K562 (cell line): ENCODE results near the gene PRC1. TPM values are rescaled to one million over a fixed set of nuclear protein-coding genes. Genes with fewer than 3 reads are reported as not detected.

ENCODE experiments used
- ATAC-seq: fragments of 200-7000 bp; cut with Tn5 transposase; 3 replicates; pipeline ENCODE4 v1.9.1; 2020; ENCODE audit warnings: moderate library complexity
- BruUV-seq: library from RNA; stranded (reverse); fragments of 400-500 nt; replicated peaks from 2 replicates; lab custom pipeline; 2021; lab: Mats Ljungman, UMichigan
- CTCF ChIA-PET: fragments of 300-600 bp; formaldehyde crosslinking; extraction: SDS; loops from one replicate; lab custom pipeline; 2021; ENCODE audit warnings: low intra/inter-chr PET ratio; lab: Yijun Ruan, JAX
- POLR2A ChIA-PET: fragments of 300-600, 350-650 bp; sonication (Branson Sonifier 250); formaldehyde crosslinking; extraction: SDS; loops from one replicate; lab custom pipeline; 2021; ENCODE audit warnings: antibody characterized with exemption, inconsistent platforms; lab: Yijun Ruan, JAX
- DNase-seq, 4 experiments: peaks; one replicate each; pipeline versions ENCODE4 v3.0.0 to v3.0.0-alpha.2; 2011 to 2018; ENCODE audit warnings: low spot score in 3 of 4, mixed read lengths in 3 of 4; ENCODE audit errors: extremely low read depth in 1 of 4
- FAIRE-seq: peaks from 2 replicates; lab custom pipeline; 2011; peaks lifted over from hg19 to GRCh38; lab: Jason Lieb, UNC
- H2AFZ ChIP-seq: 2 replicates; pipeline ENCODE4 v1.6.0; 2011; ENCODE audit warnings: low read depth, low read length, control low read depth, inconsistent platforms
- H3K27ac ChIP-seq: fragments of 200-600 bp; 3 replicates; pipeline ENCODE4 v1.8.0; 2011; ENCODE audit warnings: low read depth, mild to moderate bottlenecking, control low read depth, inconsistent platforms, low read length, moderate library complexity, mixed read lengths; ENCODE audit errors: extremely low read depth
- H3K27me3 ChIP-seq, 2 experiments: fragments of 300-600 bp in 1 of 2; 2 replicates in 1 of 2; 3 replicates in 1 of 2; pipeline versions ENCODE4 v1.6.0 to v1.8.0; 2011; ENCODE audit warnings: inconsistent platforms in 2 of 2, low read length in 2 of 2, mild to moderate bottlenecking in 1 of 2, mixed read lengths in 1 of 2, moderate library complexity in 1 of 2; ENCODE audit not compliant: control insufficient read depth in 2 of 2, insufficient read depth in 2 of 2
- H3K36me3 ChIP-seq: fragments of 300-600 bp; 3 replicates; pipeline ENCODE4 v1.8.0; 2011; ENCODE audit warnings: mild to moderate bottlenecking, low read length, inconsistent platforms; ENCODE audit not compliant: control insufficient read depth, insufficient read depth
- H3K4me1 ChIP-seq, 2 experiments: fragments of 200-600 bp in 1 of 2; replicated peaks in 1 of 2; 2 replicates in 1 of 2; 3 replicates in 1 of 2; pipeline versions ENCODE4 v1.5.1 to v1.8.0; 2011; ENCODE audit warnings: inconsistent platforms in 2 of 2, low read length in 2 of 2, mild to moderate bottlenecking in 1 of 2, mixed read lengths in 1 of 2, moderate library complexity in 1 of 2; ENCODE audit not compliant: control insufficient read depth in 2 of 2, insufficient read depth in 2 of 2
- H3K4me2 ChIP-seq: 2 replicates; pipeline ENCODE4 v1.6.1; 2011; ENCODE audit warnings: low read length, control low read depth, inconsistent platforms, mixed read lengths; ENCODE audit not compliant: insufficient read depth
- H3K4me3 ChIP-seq: fragments of 200-600 bp; sonication (generic), shearing (Covaris generic); 2 replicates; pipeline ENCODE4 v1.5.1; 2016; ENCODE audit warnings: control low read depth, inconsistent platforms
- H3K79me2 ChIP-seq: fragments of 200-600 bp; 3 replicates; pipeline ENCODE4 v1.8.0; 2011; ENCODE audit warnings: low read length, inconsistent platforms; ENCODE audit not compliant: control insufficient read depth, insufficient read depth
- H3K9ac ChIP-seq, 2 experiments: 2 replicates each; pipeline versions ENCODE4 v1.6.0 to v1.6.1; 2011; ENCODE audit warnings: low read depth in 2 of 2, low read length in 2 of 2, control low read depth in 1 of 2, inconsistent platforms in 1 of 2, mild to moderate bottlenecking in 1 of 2, mixed read lengths in 1 of 2; ENCODE audit not compliant: insufficient read depth in 1 of 2
- H3K9me1 ChIP-seq: one replicate; pipeline ENCODE4 v1.6.0; 2011; ENCODE audit warnings: inconsistent platforms, mild to moderate bottlenecking, low read length, moderate library complexity; ENCODE audit not compliant: control insufficient read depth, insufficient read depth
- H3K9me3 ChIP-seq: replicated peaks from 2 replicates; pipeline ENCODE4 v1.5.1; 2011; ENCODE audit warnings: low read depth, low read length, inconsistent platforms; ENCODE audit not compliant: control insufficient read depth, insufficient read depth
- H4K20me1 ChIP-seq: replicated peaks from 2 replicates; pipeline ENCODE4 v1.6.1; 2011; ENCODE audit warnings: low read length, inconsistent platforms, mixed read lengths; ENCODE audit not compliant: control insufficient read depth, insufficient read depth
- C11orf30 ChIP-seq: fragments of 450-650 bp; IDR thresholded peaks from 2 replicates; pipeline ENCODE4 v1.6.1; 2016; ENCODE audit warnings: low read depth, mild to moderate bottlenecking
- GATA2 ChIP-seq: sonication (generic); formaldehyde crosslinking; IDR thresholded peaks from 2 replicates; pipeline ENCODE4 v1.4.0; 2020; ENCODE audit warnings: mild to moderate bottlenecking, missing genetic modification reagents
- MAFG ChIP-seq: fragments of 450-650 bp; conservative IDR thresholded peaks from 2 replicates; pipeline ENCODE4 v1.6.1; 2016; ENCODE audit warnings: missing genetic modification characterization, missing compliant biosample characterization
- MECOM ChIP-seq: fragments of 250-450 bp; sonication (Bioruptor Pico); IDR thresholded peaks from 2 replicates; pipeline ENCODE4 v1.8.0; 2022; ENCODE audit warnings: inconsistent platforms
- ZFX ChIP-seq: sonication (generic); formaldehyde crosslinking; IDR thresholded peaks from 2 replicates; pipeline ENCODE4 v1.8.0; 2022; ENCODE audit warnings: mild to moderate bottlenecking, missing genetic modification reagents, moderate library complexity
- ZNF316 ChIP-seq: fragments of 450-650 bp; IDR thresholded peaks from 2 replicates; pipeline ENCODE4 v1.6.1; 2016
- ZNF551 ChIP-seq: fragments of 250-450 bp; sonication (Bioruptor Pico); IDR thresholded peaks from 2 replicates; pipeline ENCODE4 v1.5.0; 2021; ENCODE audit warnings: mild to moderate bottlenecking, moderate library complexity
- WGBS: fragments of 100-300 bp; shearing (Covaris generic); methylation state at CpG from one replicate; pipeline ENCODE4 v1.1.6; 2016; ENCODE audit warnings: low coverage, mixed read lengths; ENCODE audit not compliant: insufficient coverage; ENCODE audit errors: missing lambda C conversion rate; 5-methylcytosine and 5-hydroxymethylcytosine counted together
- in situ Hi-C: fragments of 300-500 bp; cut with MboI; formaldehyde crosslinking; loops from 4 replicates; pipeline ENCODE4 v1.15.0; 2018; ENCODE audit warnings: inconsistent platforms, mixed read lengths
- intact Hi-C: fragments of 100-400 bp; cut with micrococcal nuclease; formaldehyde crosslinking; loops from 2 replicates; pipeline ENCODE4 v1.14.2; 2022
- polyA plus RNA-seq, 8 experiments: library from polyadenylated mRNA; depleted of rRNA in 4 of 8; stranded (reverse) in 5 of 8; unstranded in 3 of 8; fragments of >200 nt; fragmentation: Nextera tagmentation in 2 of 8; fragmentation: Illumina TruSeq in 1 of 8; extraction: Ambion mirVana in 2 of 8; extraction: Trizol in 1 of 8; gene quantifications; 2 replicates each; pipeline versions ENCODE4 v1.2.1 to v1.2.3, GENCODE V29; 2011 to 2014; ENCODE audit warnings: inconsistent platforms in 1 of 8, missing spikeins in 1 of 8
- total RNA-seq, 7 experiments: library from RNA; depleted of rRNA in 6 of 7; stranded (reverse); fragments of >200 nt in 6 of 7; fragmentation: Illumina TruSeq in 2 of 7; extraction: Trizol in 2 of 7; gene quantifications; 2 replicates each; pipeline versions ENCODE4 v1.2.1 to v1.2.3, GENCODE V29; 2011 to 2021; ENCODE audit warnings: low replicate concordance in 1 of 7
- TF ChIP-seq, protein P1 (sequence below): fragments of 200-800 bp; sonication (Bioruptor generic); IDR thresholded peaks from 2 replicates; pipeline ENCODE4 v1.6.1; 2017; ENCODE audit warnings: missing genetic modification characterization, missing compliant biosample characterization

The PRC1 gene
- total and polyA plus RNA-seq, 9 of the 15 experiments (the other 6 are each of a cell fraction or from before 2014, with no cell fraction given) = 156 to 391 (median 240) TPM

DNA sequence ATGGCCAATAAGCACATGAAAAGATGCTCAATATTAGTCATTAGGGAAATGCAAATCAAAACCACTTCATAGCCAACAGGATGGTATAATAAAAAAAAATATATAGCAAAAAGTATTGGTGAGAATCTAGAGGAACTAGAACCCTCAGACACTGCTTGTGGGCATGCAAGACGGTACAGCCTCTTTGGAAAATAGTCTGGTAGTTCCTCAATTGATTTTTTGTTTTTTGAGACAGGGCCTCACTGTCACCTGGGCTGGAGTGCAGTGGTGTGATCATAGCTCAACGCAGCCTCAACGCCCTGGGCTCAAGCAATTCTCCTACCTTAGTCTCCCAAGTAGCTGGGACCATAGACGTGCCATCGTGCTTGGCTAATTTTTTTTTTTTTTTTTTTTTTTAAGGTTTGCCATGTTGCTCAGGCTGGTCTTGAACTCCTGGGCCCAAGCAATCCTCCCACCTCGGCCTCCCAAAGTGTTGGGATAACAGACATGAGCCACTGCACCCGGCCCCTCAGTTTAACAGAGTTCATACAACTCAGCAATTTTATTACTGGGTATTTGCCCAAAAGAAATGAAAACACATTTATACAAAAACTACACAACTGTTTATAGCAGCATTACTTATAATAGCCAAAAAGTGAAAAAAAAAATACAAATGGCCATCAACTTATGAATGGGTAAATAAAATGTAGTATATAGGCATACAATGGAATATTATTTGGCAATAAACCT lies 5.1 kb downstream of the PRC1 start:
- peaks cover 100% of the 10 kb centered on the region for H3K79me2 ChIP-seq
- H3K27me3 ChIP-seq = no peaks in the 10 kb centered on the region
- TF ChIP-seq ZNF316 (peak; percentile 84), ZFX (0 out of 2 replicates have a peak, but pooled peaks have one; percentile 14), ZNF551 (CRISPR knock-in tag) (no peak), MAFG (peak; percentile 44; the same call in 1 of the 2 replicates), GATA2 (CRISPR knock-in tag) (no peak), C11orf30 (peak; percentile 74), MECOM (CRISPR knock-in tag) (no peak)
- TF ChIP-seq, protein P1, sequence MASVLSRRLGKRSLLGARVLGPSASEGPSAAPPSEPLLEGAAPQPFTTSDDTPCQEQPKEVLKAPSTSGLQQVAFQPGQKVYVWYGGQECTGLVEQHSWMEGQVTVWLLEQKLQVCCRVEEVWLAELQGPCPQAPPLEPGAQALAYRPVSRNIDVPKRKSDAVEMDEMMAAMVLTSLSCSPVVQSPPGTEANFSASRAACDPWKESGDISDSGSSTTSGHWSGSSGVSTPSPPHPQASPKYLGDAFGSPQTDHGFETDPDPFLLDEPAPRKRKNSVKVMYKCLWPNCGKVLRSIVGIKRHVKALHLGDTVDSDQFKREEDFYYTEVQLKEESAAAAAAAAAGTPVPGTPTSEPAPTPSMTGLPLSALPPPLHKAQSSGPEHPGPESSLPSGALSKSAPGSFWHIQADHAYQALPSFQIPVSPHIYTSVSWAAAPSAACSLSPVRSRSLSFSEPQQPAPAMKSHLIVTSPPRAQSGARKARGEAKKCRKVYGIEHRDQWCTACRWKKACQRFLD = no peak
- no peak overlapping the region for H2AFZ ChIP-seq
- H3K36me3 ChIP-seq = peaks cover 26% of the 10 kb centered on the region; the same call in 2 of the 3 replicates
- H3K4me2 ChIP-seq = peak overlapping the region; percentile 48; the same call in 1 of the 2 replicates
- H3K9ac ChIP-seq = peak overlapping the region; percentile 2 to 85; a peak in 1 of 4 replicates
- in situ Hi-C loops (no loop called here), intact Hi-C loops (no loop called here)
- DNase-seq (no peak), ATAC-seq (peak; percentile 8; the same call in 2 of the 3 replicates), FAIRE-seq (no peak)
- no peak overlapping the region for H3K4me3 ChIP-seq
- 16% methylated on average over 7 of the region's 7 CpGs for WGBS
- H3K4me1 ChIP-seq = peaks cover 28 to 34% of the 10 kb centered on the region in 2 experiments; a peak in 4 of 5 replicates
- no peaks in the 10 kb centered on the region for H3K9me1 ChIP-seq
- no peaks in the 10 kb centered on the region for H3K9me3 ChIP-seq
- ChIA-PET CTCF (no interaction called here), POLR2A (interaction anchor here (0.6 to 5.6 kb wide), 9 partner anchors 10 to 1160 kb away, joined by 3 to 51 read pairs (median 3); partner anchors contain the start of gene VPS33B)
- no TSS peak for BruUV-seq
- peaks cover 9% of the 10 kb centered on the region; the same call in 1 of the 2 replicates for H4K20me1 ChIP-seq
- H3K27ac ChIP-seq = no peak overlapping the region; the same call in 2 of the 3 replicates
